Measurements from ENCODE around the gene PPFIA2. TPM values are rescaled to one million over a fixed set of nuclear protein-coding genes. Genes with fewer than 3 reads are reported as not detected.

PPFIA2 gene
- total and polyA plus RNA-seq, 9 of the 15 experiments (the other 6 are each of a cell fraction or from before 2014, with no cell fraction given), result not detected

DNA sequence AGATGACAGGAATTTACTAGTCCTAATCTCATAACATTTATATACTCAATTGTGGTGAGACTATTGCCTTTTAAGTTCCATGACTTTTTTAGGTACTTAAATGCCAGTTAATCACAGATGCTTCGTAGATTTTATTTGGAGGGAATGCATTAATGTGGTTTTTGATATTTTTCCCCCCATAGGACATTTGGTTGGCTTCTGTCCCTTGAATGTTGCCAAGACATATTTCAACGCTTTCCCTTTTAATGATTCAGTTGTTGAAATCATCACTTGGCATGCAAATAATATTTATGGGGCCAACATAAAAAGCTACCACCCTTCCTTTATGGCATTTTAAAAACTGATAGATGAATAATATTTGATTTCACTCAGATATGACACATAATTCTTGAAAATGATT lies 509.2 kb downstream of the PPFIA2 start:
- WGBS (ENCODE audit: insufficient coverage, low coverage, missing lambda C conversion rate), result 0% methylated on average over 2 of the region's 2 CpGs
- no peaks in the 10 kb centered on the region for H3K27me3 ChIP-seq (ENCODE audit: control insufficient read depth in 2 of 2, insufficient read depth in 2 of 2, low read length in 2 of 2)
- H2AFZ ChIP-seq (ENCODE audit: low read depth, low read length), result no peak overlapping the region
- intact Hi-C loops (cut with micrococcal nuclease), result no loop called here
- no peak overlapping the region for H3K4me3 ChIP-seq
- ChIA-PET POLR2A (no interaction called here), CTCF (ENCODE audit: low intra/inter-chr PET ratio) (no interaction called here)
- BruUV-seq (replicated peaks), result no TSS peak
- no peak overlapping the region for H3K27ac ChIP-seq (ENCODE audit: extremely low read depth, low read depth, low read length)
- H3K9ac ChIP-seq (ENCODE audit: insufficient read depth in 1 of 2, low read depth in 2 of 2, low read length in 2 of 2), result no peak overlapping the region
- no peak for DNase-seq (ENCODE audit: extremely low read depth in 1 of 4, low spot score in 3 of 4)
- ATAC-seq, result no peak
- H4K20me1 ChIP-seq (replicated peaks; ENCODE audit: control insufficient read depth, insufficient read depth, low read length), result no peaks in the 10 kb centered on the region
- no peaks in the 10 kb centered on the region for H3K36me3 ChIP-seq (ENCODE audit: control insufficient read depth, insufficient read depth, low read length)
- no peaks in the 10 kb centered on the region for H3K9me1 ChIP-seq (ENCODE audit: control insufficient read depth, insufficient read depth, low read length)
- H3K4me1 ChIP-seq (replicated peaks in 1 of 2; ENCODE audit: control insufficient read depth in 2 of 2, insufficient read depth in 2 of 2, low read length in 2 of 2), result no peaks in the 10 kb centered on the region
- no peak for FAIRE-seq
- no peak overlapping the region for H3K4me2 ChIP-seq (ENCODE audit: insufficient read depth, low read length)
- H3K9me3 ChIP-seq (replicated peaks; ENCODE audit: control insufficient read depth, insufficient read depth, low read depth, low read length), result no peaks in the 10 kb centered on the region
- H3K79me2 ChIP-seq (ENCODE audit: control insufficient read depth, insufficient read depth, low read length), result no peaks in the 10 kb centered on the region
- in situ Hi-C loops (cut with MboI), result no loop called here
- TF ChIP-seq, protein P1, sequence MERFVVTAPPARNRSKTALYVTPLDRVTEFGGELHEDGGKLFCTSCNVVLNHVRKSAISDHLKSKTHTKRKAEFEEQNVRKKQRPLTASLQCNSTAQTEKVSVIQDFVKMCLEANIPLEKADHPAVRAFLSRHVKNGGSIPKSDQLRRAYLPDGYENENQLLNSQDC (CRISPR knock-in tag; IDR thresholded peaks at IDR 0.05), result no peak
- TF ChIP-seq, protein P2, sequence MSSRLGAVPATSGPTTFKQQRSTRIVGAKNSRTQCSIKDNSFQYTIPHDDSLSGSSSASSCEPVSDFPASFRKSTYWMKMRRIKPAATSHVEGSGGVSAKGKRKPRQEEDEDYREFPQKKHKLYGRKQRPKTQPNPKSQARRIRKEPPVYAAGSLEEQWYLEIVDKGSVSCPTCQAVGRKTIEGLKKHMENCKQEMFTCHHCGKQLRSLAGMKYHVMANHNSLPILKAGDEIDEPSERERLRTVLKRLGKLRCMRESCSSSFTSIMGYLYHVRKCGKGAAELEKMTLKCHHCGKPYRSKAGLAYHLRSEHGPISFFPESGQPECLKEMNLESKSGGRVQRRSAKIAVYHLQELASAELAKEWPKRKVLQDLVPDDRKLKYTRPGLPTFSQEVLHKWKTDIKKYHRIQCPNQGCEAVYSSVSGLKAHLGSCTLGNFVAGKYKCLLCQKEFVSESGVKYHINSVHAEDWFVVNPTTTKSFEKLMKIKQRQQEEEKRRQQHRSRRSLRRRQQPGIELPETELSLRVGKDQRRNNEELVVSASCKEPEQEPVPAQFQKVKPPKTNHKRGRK (tag; IDR thresholded peaks at IDR 0.05), result no peak
- no peak for TF ChIP-seq ZNF324 (CRISPR knock-in tag; IDR thresholded peaks at IDR 0.05)
- TF ChIP-seq STAG1 (CRISPR knock-in tag; IDR thresholded peaks at IDR 0.05; ENCODE audit: borderline replicate concordance), result no peak
- TF ChIP-seq, protein P3, sequence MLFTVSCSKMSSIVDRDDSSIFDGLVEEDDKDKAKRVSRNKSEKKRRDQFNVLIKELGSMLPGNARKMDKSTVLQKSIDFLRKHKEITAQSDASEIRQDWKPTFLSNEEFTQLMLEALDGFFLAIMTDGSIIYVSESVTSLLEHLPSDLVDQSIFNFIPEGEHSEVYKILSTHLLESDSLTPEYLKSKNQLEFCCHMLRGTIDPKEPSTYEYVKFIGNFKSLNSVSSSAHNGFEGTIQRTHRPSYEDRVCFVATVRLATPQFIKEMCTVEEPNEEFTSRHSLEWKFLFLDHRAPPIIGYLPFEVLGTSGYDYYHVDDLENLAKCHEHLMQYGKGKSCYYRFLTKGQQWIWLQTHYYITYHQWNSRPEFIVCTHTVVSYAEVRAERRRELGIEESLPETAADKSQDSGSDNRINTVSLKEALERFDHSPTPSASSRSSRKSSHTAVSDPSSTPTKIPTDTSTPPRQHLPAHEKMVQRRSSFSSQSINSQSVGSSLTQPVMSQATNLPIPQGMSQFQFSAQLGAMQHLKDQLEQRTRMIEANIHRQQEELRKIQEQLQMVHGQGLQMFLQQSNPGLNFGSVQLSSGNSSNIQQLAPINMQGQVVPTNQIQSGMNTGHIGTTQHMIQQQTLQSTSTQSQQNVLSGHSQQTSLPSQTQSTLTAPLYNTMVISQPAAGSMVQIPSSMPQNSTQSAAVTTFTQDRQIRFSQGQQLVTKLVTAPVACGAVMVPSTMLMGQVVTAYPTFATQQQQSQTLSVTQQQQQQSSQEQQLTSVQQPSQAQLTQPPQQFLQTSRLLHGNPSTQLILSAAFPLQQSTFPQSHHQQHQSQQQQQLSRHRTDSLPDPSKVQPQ (CRISPR knock-in tag; IDR thresholded peaks at IDR 0.05; ENCODE audit: borderline replicate concordance), result no peak
- no peak for TF ChIP-seq GTF2F1 (IDR thresholded peaks at IDR 0.05; ENCODE audit: low read depth, low read length)
- TF ChIP-seq STAT5A (IDR thresholded peaks at IDR 0.05; ENCODE audit: borderline replicate concordance, low read length), result no peak
- TF ChIP-seq, protein P4, sequence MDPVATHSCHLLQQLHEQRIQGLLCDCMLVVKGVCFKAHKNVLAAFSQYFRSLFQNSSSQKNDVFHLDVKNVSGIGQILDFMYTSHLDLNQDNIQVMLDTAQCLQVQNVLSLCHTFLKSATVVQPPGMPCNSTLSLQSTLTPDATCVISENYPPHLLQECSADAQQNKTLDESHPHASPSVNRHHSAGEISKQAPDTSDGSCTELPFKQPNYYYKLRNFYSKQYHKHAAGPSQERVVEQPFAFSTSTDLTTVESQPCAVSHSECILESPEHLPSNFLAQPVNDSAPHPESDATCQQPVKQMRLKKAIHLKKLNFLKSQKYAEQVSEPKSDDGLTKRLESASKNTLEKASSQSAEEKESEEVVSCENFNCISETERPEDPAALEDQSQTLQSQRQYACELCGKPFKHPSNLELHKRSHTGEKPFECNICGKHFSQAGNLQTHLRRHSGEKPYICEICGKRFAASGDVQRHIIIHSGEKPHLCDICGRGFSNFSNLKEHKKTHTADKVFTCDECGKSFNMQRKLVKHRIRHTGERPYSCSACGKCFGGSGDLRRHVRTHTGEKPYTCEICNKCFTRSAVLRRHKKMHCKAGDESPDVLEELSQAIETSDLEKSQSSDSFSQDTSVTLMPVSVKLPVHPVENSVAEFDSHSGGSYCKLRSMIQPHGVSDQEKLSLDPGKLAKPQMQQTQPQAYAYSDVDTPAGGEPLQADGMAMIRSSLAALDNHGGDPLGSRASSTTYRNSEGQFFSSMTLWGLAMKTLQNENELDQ (CRISPR knock-in tag; IDR thresholded peaks at IDR 0.05; ENCODE audit: borderline replicate concordance), result no peak
- TF ChIP-seq DIDO1 (tag; IDR thresholded peaks at IDR 0.05; ENCODE audit: low read depth), result no peak
- no peak for TF ChIP-seq ZFPM2 (CRISPR knock-in tag; IDR thresholded peaks at IDR 0.05)
- TF ChIP-seq RBM34 (IDR thresholded peaks at IDR 0.05; ENCODE audit: borderline replicate concordance, insufficient read depth, low read length), result no peak
- TF ChIP-seq ZNF316 (IDR thresholded peaks at IDR 0.05), result no peak
- TF ChIP-seq, protein P5, sequence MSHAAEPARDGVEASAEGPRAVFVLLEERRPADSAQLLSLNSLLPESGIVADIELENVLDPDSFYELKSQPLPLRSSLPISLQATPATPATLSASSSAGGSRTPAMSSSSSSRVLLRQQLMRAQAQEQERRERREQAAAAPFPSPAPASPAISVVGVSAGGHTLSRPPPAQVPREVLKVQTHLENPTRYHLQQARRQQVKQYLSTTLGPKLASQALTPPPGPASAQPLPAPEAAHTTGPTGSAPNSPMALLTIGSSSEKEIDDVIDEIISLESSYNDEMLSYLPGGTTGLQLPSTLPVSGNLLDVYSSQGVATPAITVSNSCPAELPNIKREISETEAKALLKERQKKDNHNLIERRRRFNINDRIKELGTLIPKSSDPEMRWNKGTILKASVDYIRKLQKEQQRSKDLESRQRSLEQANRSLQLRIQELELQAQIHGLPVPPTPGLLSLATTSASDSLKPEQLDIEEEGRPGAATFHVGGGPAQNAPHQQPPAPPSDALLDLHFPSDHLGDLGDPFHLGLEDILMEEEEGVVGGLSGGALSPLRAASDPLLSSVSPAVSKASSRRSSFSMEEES (CRISPR knock-in tag; IDR thresholded peaks at IDR 0.05), result no peak
